Activated T-cell treated with anti-CD3 and anti-CD28 coated beads, Interleukin-2, amount 50 U/mL, for 48 hours (primary cell): ENCODE data around the gene COL4A2.

Experiments
- DNase-seq, 2 experiments: peaks; one replicate each; pipeline ENCODE4 v3.0.0-alpha.2; 2020

Gene COL4A2

GRCh38 chr13:110359840-110360301, 52.8 kb downstream of the COL4A2 start:
- DNase-seq, result no peak

DNA sequence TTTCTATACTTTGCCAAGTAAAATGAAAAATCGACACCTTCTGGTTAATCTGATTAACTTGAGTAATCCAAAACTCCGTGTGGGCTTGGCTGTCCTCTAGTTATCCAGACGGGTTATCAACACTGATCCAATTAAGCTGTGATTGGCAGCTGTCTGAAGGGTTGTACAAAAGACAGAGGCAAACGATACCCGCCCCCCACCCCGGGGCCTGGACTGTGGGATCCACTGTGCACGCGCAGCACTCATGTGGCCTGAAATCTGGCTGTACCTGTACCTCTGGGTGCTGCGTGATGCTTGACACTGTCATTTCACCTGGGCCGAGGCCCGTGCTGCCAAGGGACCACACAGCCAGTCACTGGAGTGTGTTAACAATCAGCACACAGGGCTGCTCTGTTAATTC, 53.5 kb downstream of the COL4A2 start:
- no peak for DNase-seq

DNA sequence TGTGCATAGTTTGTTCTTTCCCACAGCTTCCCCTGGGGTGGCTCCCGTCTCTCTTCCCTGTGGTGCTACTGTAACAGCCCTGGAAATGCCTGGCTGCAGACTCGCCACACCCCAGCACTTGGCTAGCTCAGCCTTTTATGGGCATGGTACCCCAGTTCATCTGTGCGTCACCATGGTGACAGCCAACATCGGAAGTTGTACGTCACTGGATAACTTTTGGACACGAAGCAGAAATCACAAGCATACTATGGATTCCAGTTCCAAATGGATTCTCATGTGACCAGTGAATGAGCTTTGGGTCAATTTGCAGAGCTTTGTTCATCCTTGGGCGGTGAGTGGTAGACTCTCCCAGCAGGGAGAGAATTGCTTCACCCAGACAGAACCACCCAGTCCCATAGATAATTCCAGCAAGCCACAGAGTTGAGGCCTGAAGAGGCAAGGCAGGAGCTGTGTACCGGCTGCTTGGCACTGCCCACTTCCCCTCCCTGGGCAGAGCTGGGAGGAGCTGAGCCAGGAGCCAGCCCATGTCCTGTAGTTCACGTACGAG, 54.4 kb downstream of the COL4A2 start:
- no peak for DNase-seq

GRCh38 chr13:110363010-110363409, 55.9 kb downstream of the COL4A2 start:
- no peak for DNase-seq

DNA sequence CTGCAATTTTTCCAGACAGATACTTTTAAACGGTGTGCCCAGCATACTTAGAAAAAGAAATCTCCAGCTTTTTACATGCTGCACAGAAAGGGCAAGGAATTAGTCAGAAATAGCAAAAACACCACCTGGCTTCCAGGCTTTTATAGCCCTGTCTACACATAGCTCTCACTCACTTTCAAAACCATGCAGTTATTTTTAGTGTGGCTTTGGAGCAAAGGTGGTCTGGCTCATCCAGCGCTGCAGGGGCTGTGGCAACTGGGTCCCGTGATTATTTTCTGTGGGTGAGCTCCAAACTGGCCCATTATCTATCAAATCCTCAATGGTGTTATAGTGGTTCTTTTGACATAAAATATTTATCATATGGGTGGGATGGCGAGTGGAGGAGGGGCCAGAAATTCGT, 57.0 kb downstream of the COL4A2 start:
- no peak for DNase-seq

DNA sequence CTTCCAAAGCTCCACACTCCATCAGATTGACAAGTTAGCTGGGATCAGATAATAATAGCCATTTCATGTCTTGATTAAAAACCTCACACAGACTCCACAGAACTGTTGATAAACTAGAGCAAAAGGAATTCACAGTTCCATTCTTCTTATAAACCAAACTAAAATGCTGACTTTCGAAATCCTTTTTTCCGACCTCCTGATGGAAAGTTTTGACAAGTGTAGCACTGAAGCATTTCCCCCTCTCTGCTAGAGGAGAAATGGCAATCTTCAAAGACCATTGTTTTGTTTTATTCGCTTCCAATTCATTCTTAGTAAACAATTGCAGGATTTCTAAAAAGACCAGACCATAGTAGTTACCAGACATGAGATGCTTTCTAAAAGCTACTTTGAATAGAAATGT, 58.8 kb downstream of the COL4A2 start:
- DNase-seq, result no peak

DNA sequence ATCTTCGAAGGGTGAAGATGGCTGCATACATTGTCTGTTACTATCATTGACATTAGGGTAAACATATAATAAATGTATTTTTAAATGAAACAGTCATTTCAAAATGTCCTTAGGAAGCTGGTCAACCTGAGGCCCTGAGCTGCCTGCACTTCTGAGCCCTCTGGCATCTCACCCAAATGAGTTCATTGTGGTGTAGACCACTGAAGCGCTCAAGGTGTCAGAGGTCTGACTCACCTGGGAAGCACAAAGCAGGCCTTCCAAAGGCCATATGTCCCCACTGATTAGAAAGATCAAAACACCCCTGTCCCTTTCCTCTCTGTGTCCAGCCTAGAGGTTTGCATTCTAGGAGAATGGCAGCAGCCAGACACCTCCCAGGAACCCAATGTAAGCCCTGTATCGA, 59.6 kb downstream of the COL4A2 start:
- no peak for DNase-seq

DNA sequence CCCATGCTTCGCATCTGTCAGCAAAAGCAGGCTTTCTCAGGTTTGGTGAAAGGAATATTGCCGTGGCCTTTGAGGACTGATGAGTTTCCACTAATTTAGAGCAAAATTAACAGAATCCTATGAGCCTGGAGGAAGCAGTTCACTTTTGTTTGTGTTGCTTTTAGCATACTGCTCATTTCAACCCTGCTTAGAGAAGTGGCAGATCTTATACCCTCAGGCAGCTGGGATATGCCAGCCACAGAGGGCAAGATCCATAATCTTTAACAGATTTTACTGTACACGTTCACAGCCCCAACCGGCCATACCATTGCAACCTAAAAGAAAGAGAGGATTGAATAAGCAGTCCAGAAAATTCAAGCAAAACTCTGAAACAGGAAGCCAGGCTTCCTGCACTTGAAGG, 60.5 kb downstream of the COL4A2 start:
- no peak for DNase-seq

GRCh38 chr13:110368408-110368807, 61.3 kb downstream of the COL4A2 start:
- no peak for DNase-seq

GRCh38 chr13:110369400-110369799, 62.3 kb downstream of the COL4A2 start:
- no peak for DNase-seq

- DNase-seq, result no peak
These were observed 64.7 kb downstream of the COL4A2 start for GRCh38 chr13:110371550-110372465.

DNA sequence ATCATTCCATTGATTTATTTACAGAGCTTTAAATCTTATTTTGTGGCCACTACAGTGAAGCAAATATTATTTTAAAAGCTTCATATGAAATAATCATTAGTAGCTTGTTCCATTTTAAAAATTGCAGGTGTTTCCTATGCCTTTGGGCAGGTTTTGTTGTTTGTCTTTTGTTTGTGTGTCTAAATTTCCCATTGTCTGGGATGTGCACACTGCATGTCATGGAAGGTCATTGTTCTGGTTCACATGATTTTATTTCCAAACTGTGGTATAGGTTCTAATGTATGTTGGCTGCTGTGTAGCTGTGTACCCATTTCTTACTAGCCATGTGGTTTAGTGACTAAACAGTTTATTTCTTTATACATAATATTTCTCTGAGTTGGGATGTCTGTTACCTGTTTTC, 65.6 kb downstream of the COL4A2 start:
- DNase-seq, result no peak

- DNase-seq, result no peak
These were observed 66.5 kb downstream of the COL4A2 start for GRCh38 chr13:110373617-110374016.

- DNase-seq, result no peak
These were observed 67.6 kb downstream of the COL4A2 start for GRCh38 chr13:110374431-110375370.

GRCh38 chr13:110376120-110376519, 69.0 kb downstream of the COL4A2 start:
- no peak for DNase-seq

- DNase-seq, result no peak
These were observed 70.2 kb downstream of the COL4A2 start for GRCh38 chr13:110377178-110377825.

DNA sequence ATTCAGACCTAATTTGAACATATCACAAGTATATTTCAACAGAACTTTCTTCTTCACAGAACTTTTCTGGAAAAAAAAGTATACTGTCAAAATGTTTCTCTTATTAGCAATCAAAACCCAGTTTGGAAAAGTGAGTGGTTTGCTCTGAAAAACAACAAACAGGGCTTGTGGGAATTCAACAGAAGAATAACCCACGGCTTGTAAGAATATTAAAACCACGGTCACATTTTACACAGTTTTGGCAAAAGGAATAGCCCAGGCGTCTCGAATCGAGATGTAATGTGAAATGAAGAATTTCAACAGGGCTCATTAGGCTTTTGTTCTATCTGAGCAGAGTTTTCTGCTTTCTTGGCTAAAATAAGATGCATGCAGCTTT, 70.7 kb downstream of the COL4A2 start:
- DNase-seq, result no peak

- no peak for DNase-seq
These were observed 72.3 kb downstream of the COL4A2 start for GRCh38 chr13:110379358-110379757.

DNA sequence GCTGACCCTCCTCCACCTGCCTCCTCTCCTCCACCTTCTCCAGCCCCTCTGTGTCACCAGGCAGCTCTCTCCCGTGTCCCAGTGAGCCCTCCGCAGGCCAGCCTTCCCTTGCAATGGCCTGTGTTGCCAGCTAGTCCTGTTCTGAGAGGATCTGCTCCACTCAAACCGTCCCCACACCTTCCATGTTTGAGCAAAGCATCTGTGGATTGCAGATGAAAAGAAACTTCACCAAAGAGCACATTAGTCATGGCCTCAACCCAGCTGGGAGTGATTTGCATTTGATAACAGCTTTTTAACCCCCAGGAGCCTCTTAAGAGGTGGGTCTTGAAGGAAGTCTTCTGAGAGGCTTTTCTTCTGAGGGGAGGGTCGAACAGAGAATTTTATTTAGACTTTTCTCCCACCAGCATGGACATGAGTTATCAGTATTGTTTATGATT, 72.8 kb downstream of the COL4A2 start:
- DNase-seq, result no peak

GRCh38 chr13:110380359-110381028, 73.4 kb downstream of the COL4A2 start:
- no peak for DNase-seq

DNA sequence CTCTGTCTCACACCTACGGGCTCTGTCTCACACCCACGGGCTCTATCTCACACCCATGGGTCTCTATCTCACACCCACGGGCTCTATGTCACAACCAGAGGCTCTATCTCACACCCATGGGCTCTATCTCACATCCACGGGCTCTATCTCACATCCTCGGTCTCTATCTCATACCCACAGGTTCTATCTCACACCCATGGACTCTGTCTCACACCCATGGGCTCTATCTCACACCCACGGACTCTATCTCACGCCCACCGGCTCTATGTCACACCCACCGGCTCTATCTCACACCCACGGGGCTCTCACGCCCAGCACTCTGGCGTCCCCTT, 73.9 kb downstream of the COL4A2 start:
- no peak for DNase-seq

DNA sequence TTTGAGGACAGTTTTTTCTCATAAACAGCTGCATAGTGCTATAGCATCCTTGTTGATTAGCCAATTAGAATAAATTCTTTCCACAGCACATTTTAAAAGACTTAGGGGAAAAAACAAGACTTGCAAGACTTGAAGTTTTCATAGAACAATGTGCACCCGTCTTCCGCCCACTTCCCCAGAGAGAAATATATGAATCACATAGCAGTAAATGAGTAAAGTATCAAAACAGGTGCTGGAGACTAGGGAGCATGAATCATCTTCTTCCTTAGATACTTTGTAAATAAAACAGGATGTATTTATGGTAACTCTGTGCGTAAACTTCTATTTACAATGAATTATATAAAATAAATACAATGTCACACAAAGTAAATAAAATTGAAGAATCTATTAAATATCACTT, 75.1 kb downstream of the COL4A2 start:
- no peak for DNase-seq
